Inflammatory macrophage (primary cell): ENCODE measurements around the gene ROS1.

ENCODE experiments used
- DNase-seq, 2 donors: peaks; one replicate each; pipeline ENCODE4 v3.0.0-alpha.2; 2020 to 2022

The ROS1 gene

DNA sequence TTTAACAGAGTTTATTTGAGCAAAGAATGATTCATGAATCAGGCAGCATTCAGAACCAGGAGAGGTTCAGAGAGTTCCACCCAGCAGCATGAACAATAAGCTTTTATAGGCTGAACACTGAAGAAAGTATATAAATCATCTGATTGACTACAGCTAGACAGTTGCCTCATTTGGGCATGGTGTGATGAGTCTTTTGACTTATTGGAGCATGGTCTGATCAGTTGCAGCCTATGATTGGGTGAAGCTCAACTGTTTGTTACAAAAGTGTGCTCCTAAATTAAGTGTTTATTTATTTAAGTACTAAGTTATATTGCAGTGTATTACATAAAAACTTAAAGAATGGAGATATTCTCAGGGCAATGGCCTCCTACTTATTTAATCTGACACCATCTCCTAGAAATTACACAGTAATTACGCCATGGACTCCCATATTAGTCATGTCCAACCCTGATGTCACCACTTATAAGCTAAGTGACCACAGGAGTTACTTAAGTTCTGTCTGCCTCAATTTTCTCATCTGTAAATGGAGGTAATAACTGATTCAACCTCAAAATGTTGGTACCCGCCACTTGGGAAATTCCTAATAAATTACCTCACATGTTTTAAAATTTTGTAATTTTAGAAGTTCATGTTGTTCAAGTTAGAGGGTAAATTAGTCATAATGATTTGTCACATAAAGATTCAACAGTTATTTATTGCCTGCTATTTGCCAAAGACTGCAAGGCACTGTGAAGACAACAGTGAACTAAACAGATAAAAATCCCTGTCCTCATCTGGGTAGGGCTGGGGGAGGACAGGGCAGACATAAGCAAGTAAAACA is 15.2 kb upstream of the ROS1 start:
- peak; percentile 27 to 57 for DNase-seq

GRCh38 chr6:117432273-117432672 is 6.5 kb upstream of the ROS1 start:
- DNase-seq, result no peak

GRCh38 chr6:117423754-117424153 is 2.0 kb downstream of the ROS1 start:
- no peak for DNase-seq

- no peak for DNase-seq
Measured at GRCh38 chr6:117418320-117418719, 7.4 kb downstream of the ROS1 start.

GRCh38 chr6:117417851-117418250 is 7.9 kb downstream of the ROS1 start:
- no peak for DNase-seq

- DNase-seq, result no peak
Measured at GRCh38 chr6:117414770-117415169, 11.0 kb downstream of the ROS1 start.

- no peak for DNase-seq
Measured at GRCh38 chr6:117411474-117411873, 14.3 kb downstream of the ROS1 start.

GRCh38 chr6:117409863-117410262 is 15.9 kb downstream of the ROS1 start:
- no peak for DNase-seq

GRCh38 chr6:117409420-117409819 is 16.3 kb downstream of the ROS1 start:
- no peak for DNase-seq

- DNase-seq, result no peak
Measured at GRCh38 chr6:117404548-117404947, 21.2 kb downstream of the ROS1 start.

DNA sequence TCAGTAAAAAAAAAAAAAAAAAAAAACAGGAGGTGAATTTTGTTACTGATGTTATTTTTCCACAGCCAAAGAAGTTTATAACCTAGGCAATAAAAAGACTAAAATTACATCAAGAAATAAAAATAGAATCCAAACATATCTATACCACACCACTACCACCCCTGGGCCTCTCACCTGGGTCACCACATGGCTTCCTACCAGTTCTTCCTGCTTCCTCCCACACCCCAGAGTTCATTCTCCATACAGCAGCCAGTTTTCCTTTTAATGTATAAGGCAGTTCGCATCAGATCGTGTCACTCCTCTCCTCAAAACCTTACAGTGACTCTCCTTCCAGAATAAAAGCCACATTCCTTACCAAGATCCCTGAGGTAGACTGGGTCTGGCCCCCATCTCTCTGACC is 23.9 kb downstream of the ROS1 start:
- DNase-seq, result no peak

DNA sequence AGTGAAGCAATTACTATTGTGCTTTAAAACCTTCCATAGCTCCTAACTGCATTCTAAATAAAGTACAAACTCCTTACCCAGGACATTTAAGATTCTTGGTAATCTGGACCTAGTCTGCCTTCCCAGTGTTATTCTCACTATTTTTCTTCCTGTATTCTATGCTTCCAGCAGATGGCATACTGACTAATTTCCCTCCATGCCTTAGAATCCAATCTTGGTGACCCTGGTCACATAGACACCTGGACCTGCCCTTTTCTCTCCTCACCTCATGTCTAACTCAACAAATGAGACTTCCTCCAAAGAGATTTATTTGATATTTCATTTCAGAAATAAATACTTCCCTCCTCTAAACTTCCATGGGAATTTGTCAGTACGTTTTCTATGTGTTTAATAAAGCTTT is 25.8 kb downstream of the ROS1 start:
- no peak for DNase-seq

DNA sequence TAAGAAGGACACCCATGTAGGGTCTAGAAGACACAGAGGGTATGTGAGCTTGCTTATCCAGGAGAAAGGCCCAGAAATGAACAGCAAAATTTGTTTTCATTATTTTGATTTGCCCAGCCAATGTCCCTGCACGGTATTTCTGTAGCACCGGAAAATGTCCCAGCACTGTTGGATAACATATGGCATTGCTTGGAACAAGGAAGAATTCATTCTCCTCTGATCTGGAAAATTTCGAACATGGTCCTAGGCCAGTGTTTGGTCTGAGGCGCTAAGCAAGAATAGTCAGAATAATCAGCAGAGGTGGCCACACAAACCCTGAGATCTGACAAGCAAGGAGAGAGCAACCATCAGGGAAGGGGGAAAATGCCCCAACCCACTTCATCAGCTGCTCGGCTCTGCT is 26.6 kb downstream of the ROS1 start:
- no peak for DNase-seq

DNA sequence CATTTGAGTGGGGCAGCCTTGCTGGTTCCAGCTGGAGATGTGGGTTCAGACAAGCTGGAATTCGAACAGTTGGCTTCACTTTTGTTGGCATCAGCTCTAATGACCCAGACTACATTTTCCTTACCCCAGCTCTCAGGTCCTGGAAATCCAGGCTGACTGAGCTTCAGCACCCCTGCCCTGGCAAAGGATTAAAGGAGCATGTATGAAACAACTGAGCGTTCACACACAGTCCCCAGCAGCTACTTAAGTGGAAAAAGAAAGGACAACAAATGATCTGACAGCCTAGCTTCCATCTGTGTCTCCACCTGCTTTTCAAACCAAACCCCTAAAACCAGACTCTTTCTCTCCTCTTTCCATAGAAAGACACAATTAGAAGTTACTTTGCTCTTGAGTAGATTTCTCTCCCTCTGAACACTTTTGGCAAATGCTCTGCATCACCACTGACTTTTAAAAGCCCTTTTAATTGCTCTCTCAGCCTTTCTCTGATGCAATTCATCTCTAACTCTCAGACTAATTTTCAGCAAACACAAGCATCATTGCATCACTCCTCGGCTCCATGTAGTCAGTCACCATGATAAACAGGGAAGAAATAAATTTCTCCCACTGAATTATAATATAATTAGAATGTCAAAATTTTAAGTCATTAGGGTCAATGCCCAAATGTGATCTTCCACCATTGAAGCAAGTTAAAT is 28.1 kb downstream of the ROS1 start:
- no peak for DNase-seq

DNA sequence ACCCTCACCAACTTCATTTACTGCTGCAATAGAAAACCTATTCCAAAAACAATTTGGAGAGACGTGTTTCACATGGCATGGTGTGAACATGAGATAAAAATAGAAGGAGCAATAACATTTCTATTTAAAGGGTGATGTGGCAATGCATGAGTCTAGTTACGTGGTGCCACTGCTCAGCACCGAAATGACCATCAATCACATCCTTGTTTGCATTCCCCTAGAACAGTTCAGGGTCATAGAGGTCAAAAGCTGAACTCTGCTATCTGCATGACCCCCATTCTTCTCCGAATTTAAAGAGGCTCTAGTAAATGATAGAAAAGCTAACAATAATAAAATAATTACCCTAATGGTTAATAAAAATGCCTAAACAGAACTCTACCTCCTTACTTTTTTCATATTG is 29.5 kb downstream of the ROS1 start:
- no peak for DNase-seq

DNA sequence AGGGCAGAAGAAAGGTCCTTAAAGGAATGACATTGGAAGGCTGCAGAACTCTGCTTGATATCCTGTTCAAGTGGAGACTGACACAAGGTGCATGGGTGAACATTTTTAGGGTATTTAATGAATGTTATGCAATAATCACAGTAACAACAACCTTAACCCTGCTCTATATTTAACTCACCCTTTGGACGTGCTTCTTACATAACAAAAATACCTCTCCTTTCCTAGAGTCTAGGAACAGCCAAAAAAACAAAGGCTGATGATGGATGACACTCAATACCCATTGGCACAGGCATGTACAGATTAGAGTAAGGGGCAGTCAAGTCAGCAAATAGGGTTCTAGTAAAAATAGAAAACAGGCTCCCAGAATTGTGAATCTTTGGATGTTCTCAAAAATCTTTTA is 30.6 kb downstream of the ROS1 start:
- DNase-seq, result no peak

DNA sequence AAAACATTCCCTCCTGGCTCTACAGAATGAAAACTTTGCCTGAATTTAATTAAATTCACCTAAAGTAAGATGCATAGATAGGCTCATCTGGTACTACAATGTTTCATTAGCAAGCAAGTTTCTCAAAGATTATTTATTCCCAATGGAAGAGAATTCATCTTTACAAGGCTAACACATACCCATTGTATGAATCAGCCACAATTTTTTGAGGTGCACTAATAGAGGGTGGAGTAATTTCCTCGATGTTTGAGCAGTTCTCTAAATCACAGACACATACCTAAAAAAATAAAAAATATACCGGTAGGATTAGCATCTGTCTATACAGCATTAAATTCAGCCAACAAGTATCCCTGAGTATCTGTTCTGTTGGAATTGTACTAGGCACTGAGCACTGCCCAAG is 32.7 kb downstream of the ROS1 start:
- no peak for DNase-seq

DNA sequence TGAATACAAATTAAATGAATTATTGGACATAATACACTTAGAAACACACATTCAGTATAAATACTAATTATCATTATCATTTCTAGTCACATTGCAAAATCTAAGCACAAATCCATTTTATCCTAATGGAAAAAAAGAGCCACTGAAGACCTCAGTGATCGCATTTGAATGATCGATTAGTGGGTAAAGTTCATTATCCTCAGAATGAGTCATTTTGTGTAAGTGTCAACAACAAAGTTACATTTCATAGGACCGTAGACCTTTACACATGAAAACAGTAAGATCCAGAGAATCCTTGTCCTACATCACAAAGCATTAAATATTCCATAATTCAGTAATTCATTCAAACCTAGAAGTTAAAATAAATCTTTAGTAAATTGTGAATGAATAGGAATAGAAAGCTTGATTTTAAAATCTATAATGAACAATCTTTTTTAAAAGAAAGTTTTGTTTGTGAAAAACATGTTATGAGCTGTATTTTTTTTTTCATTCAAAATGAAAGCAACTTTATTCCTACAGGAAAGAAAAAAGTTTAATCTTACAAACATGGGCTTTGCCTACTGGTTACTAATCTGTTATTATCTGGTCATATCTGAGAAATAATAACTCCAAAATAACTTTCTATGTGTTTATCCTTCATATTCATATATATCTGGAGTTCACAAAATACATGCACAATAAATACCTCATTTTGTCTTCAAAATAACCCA is 33.7 kb downstream of the ROS1 start:
- no peak for DNase-seq

GRCh38 chr6:117389227-117390057 is 36.3 kb downstream of the ROS1 start:
- DNase-seq, result no peak

- no peak for DNase-seq
Measured at GRCh38 chr6:117387454-117387974, 38.2 kb downstream of the ROS1 start.

- no peak for DNase-seq
Measured at GRCh38 chr6:117384659-117385058, 41.1 kb downstream of the ROS1 start.

GRCh38 chr6:117381749-117382148 is 44.0 kb downstream of the ROS1 start:
- DNase-seq, result no peak

DNA sequence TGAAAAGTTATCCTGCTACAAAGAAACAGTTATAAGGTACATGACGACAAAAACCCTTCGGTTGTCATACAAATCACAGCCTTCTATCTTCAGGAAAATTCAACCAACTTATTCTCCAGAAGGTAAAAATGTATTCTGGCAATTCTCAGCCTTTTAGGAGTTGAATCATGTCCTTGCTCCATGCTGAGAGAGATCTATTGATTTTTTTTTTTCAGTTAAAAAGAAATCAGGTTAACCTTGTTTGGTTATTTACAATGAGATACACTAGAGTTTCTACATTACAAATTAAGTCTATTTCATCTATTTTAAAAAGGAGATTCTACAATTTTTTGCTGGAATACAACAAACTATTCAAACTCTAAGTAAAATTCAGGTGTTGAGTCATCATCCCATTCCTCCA is 45.4 kb downstream of the ROS1 start:
- no peak for DNase-seq
